NCI-H2171 treated with DMSO at 0.1 percent for 48 hours (cell line): ENCODE data around the gene NDUFA12.

Source experiments
- DNase-seq: peaks from one replicate; lab custom pipeline; 2025; lab: John Stamatoyannopoulos, UW

Gene NDUFA12

DNA sequence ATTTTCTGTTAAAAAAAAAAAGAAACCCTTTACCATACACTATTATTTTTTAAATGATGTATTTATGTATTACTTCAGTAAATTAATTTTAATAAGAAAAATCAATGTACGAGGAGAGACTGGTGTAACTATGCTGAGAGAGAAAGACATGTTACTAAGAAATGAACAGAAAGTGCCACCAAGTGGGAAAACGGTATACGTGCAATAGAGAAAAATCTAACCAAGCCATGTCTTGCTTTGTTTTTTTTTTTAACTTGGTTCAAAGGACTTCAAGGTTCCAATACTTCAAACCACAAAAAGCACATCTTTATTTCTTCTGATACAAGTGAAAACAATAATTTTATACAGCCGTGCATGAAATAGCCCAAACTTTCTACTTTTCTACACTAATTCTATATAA is 22.9 kb downstream of the NDUFA12 start:
- peak; percentile 51 for DNase-seq

DNA sequence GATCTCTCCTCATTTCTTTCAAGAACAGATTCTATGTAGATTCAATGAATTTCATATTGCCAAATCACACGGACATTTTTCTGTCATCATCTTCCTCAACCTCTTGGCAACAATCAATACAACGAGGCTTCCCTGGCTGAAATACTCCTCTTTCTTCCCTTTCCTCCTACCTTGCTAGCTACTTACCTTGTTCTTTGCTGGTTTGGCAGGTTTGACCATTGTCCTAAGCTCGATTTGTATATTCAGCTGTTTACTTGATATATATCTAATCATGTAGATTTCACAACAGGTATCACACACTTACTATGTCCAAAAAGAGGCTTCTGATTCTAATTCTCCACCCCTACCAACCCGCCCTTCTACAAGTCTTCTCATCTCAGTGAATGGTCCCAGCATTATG is 23.6 kb downstream of the NDUFA12 start:
- DNase-seq, result no peak

DNA sequence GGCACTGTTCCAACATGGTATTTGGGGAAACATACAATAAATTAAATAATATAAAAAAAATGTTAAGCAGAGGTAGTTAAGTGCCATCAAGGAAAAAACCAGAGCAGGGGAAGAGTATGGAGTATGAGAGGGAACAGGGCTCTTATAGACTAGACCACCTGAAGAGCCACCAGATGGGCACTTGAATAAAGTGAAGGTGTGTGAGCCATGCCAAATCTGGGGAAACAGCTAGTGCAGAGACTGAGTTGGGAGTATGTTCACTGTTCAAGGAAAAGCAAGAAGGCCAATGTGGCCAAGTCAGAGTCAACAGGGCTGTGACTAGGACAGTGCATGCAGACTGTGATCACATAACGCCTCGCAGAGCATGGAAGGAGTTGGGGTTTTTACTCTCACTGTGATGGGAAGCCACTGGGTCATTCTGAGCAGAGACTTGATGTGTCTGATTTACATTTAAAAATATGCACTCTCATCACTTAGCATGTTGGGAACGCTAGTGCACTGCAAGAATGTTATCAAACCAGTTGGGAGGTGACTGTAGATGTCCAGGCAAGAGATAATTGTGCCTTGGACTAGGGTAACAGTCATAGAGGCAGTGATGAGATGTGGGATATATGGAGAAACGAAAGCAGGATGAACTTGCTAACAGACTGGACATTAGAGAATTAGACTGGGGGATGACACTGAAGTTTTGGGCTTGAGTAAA is 25.6 kb downstream of the NDUFA12 start:
- DNase-seq, result peak; percentile 71

DNA sequence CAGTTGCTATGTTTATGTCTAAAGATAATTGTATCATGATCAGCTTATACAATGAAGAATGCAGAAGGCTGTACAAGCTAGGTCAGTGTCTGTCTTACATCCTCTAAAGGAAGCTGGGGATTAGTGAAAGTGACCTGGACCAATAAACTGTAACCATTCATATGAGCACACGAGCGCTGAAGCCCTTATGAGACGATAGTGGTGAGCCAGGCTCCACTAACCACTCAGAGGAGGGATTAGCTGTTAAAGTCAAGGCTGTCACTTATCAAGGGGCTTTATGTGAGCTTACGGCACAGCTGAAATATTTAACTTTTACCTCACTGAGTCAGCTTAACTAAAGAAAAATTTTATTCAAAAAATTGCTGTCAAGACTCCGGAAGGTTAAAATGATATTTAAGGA is 30.3 kb downstream of the NDUFA12 start:
- no peak for DNase-seq

DNA sequence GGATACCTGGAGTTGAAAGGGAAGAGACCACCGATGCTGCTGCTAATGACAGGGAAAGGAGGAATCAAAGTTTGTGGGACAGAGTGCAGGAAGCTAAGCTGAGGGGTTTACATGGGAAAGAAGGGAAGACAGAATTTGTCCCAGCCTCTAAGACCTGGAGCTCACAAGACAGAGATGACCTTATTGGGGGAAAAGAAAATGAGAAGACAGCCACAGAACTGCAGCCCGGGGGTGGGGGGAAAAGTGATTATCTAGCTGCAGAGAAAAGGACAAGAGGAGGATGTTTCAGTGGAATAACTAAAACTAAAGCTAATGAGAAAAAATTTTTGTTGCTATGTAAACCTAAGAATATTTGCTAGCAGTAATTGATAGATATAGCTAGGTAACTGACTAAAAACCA is 30.7 kb downstream of the NDUFA12 start:
- DNase-seq, result no peak

DNA sequence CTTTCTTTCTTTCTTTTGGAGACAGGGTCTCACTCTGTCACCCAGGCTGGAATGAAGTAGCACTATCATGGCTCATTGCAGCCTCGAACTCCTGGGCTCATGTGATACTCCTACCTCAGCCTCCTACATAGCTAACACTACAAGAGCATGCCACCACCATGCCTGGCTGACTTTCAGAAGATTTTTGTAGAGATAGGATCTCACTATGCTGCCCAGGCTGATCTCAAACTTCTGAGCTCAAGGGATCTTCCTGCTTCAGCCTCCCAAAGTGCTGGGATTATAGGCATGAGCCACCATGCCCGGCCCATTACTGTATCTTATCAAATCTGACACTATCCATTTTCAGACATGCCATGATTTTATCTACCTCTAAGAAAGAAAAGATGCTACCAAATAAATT is 31.6 kb downstream of the NDUFA12 start:
- no peak for DNase-seq

DNA sequence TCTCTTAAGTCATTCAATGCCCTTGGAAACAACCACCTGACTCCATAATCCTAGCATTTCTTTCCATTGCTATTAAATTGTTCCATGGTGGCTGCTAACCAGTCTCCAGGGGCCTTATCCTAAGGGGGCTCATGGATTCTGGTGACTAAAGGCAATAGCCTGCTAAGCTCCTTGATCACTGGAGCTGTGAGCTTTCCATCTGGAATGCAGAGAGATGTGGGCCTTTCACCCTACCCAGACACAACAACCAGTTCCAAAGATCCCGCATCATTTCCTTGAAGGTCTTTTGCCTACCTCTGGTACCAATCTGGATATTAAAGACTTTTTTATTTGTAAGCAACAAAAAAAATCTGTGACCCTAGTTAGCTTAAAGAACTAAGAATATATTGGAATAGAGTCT is 32.9 kb downstream of the NDUFA12 start:
- DNase-seq, result no peak

DNA sequence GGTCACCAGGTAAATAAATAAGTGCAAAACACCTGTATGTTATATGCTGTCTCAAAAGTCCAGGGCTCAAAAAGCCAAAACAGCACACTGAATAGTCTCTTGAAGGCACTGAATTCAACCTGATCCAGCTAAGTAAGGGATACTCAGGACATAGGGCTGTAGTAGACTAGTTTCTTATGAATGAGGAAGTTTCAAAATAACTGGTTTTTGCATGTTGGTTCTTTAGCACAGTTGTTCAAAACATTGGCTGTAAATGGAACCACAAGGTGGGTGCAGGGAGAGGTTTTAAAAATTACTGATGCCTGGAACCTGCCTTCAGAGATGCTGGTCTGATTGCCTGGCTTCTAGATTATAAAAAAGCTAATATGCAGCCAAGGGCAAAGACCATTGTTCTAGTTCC is 34.1 kb downstream of the NDUFA12 start:
- DNase-seq, result no peak

DNA sequence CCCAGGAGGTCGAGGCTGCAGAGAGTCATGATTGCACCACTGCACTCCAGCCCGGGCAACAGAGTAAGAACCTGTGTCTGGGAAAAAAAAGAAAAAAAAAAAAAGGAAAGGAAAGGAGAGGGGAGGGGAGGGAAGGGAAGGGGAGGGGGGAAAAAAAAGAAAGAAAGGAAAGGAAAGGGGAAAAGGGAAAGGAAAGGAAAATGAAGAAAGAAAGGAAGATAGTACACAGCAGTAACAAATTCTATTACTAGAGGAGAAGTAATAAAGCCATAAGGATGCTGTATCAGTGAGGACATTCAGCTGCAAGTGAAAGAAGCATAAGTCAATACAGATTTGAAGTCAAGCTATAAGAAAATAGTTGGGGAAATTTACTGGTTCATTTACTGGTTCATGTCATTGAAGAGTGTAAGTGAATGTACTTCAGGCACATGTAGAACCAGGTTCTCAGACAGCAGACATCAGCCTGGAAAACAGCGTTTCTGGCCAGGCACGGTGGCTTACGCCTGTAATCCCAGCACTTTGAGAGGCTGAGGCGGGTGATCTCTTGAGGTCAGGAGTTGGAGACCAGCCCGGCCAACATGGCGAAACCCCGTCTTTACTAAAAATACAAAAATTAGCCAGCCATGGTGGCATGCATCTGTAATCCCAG is 37.4 kb downstream of the NDUFA12 start:
- no peak for DNase-seq

DNA sequence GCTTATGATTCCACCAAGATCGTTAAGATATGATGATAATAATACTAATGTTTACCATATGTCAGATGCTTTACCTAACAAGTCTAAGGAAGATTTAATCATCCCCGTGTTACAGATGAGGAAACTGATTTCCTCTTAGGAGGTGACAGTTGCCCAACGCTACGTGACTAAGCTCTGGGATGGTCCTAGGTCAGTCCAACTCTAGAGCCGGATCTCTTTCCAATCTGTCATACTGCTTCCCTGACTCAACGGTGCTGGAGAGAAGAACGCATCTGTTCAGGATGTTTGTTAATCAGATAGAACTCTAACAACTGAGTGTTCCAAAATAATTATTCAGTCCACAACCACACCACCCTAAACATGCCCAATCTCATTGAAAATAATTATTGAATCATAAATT is 39.8 kb downstream of the NDUFA12 start:
- DNase-seq, result no peak

DNA sequence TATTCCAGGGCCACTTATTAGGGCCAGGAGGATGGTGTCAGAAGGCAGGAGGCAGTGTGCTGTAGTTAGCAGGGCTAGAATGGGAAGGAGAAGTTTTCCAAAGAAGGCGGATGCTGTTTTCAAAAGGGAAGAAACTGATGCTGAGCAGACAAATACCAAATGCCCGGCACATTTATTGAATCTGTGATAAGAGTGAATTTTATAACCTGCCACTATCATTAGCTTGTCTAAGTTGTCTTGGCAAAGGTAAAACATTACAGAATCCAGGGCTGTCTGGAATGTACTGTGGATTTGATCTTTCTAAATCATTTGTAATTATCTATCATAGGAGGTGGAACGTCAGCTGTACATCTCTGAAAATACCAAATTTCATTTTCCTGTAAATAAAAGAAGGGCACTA is 40.8 kb downstream of the NDUFA12 start:
- DNase-seq, result no peak

DNA sequence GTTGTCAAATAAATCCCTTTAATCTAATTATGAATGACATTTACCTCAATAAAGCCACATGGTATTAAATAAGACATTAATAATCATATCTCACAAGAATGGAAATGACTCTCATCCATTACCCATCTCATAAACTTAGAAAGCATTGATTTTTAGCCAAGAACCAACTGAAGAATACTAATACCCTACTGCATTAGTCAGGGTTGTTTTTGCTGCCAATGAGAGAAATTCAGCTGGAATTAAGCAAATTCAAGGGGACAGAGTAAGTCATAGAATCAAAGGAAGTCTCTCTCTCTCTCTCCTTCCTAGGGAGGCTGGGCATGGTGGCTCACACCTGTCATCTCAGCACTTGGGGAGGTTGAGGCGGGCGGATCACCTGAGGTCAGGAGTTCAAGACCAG is 41.6 kb downstream of the NDUFA12 start:
- no peak for DNase-seq

DNA sequence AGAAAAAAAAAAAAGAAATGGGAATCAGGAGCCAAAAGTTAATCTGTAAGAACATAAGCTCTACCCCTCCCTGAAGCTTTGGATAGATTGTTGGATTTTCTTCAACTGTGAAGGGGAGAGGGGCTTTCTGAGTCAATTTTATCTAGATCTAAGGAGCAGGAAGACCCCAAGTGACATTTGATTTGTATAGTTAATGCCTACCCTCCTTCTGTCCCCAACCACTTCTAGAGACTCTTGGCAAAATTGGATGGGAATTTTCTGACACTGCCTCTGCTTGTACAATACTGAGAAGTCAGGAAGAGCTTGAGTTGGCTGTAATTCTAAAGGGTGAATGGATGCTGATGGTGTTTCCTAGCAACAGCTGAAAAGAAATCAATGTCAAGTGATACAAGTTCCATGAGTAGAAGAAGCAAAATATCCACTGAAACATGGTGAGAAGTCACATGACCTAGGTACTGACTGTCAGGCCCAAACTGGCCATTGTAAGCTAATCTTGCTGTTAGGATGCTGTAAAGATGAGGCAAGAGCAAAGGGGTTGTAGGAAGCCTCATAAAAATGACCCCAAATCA is 42.2 kb downstream of the NDUFA12 start:
- no peak for DNase-seq

DNA sequence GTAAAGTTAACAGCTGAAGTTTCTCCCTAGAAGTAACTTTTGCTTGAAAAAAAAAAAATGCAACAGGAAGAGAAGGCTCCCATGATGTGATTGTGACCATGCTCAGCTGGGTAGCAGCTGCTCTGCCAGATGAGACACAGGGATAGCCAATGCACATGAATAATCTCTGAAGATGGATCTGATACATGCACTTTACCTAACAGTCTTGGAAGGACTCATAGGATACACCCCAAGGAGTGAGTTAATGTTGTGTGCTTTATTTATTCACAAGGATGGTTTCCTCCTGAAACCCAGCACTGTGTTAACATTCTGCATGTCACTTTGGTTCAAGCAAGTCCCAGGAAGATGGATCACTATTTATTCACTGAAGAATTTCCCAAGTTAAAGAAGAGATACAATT is 46.5 kb downstream of the NDUFA12 start:
- DNase-seq, result no peak

DNA sequence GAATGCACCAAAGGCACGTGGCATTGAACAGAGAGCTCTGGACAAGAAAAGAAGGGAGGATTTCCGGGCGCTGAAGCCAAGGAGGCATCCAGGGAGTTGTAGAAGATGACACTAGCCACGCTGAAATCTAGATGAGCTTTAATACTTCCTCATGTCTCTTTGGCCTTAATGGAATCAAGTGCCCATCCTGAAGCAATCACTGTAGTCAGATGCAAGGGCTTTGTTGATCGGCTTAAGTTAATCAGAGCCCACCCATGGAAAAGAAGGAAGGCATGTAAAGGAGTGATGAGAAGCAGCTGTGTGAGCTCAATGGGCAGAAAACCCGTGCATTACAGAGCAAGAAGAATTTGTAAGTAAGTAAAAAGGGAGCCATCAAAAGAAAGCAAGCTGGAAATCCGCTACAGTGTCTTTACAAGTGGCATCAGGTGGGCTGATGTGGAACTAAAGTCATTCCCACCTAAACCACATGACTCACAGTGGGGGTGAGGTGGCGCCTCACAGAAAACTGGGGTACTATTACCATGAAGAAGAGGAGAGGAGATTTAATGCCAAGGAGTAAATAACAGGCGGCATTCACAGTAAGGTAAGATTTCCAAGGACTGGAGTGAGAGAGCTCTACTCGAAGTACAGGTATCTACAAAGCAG is 48.4 kb downstream of the NDUFA12 start:
- DNase-seq, result no peak

DNA sequence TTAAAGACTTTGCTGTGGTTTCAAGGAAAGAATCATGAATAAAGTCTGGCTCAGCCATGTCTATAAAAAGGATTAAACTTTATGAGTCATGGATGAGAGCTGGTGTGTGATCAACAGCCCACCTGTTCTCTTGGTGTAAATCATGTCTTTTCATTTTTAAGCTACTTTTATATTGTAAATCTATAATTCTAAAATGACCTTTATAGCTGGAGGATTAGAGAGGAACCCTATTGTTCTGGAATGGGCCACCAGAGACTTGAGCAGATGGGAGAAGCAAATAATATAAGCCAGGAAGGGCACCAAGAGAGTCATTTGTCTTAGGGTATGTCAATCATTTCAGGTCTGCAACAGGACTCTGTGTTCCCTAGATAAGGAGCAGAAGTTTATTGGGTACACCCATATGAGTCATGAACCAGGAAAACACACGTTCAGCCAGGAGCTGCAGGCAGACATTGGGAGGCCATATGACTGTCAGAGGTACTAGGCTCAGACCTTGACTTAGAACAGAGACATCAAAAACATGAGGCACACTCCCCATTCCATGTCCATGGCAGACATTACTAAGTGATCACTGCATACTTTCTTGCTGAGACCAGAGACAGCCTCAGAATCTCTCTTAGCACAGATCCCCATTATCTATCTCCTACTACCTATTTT is 49.3 kb downstream of the NDUFA12 start:
- peak; percentile 10 for DNase-seq

DNA sequence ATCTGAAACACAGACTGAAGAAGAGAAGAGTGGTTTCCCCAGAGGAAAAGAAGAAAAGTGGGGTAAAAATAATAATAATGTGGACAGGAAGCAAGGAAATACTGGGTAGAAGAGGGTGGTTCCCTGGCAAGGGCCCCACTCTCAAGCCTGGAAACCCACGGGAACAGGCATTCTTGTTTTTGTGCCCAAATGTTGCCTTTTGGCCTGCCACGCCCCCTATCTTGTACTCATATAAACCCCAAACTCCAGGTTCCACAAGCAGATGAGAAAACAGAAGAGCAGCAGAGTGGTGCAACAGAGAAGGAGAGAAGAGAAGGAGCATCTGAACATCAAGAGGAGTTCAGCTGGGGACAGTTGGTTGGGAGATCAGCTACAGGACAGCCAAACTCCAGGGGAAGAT is 51.2 kb downstream of the NDUFA12 start:
- DNase-seq, result no peak

DNA sequence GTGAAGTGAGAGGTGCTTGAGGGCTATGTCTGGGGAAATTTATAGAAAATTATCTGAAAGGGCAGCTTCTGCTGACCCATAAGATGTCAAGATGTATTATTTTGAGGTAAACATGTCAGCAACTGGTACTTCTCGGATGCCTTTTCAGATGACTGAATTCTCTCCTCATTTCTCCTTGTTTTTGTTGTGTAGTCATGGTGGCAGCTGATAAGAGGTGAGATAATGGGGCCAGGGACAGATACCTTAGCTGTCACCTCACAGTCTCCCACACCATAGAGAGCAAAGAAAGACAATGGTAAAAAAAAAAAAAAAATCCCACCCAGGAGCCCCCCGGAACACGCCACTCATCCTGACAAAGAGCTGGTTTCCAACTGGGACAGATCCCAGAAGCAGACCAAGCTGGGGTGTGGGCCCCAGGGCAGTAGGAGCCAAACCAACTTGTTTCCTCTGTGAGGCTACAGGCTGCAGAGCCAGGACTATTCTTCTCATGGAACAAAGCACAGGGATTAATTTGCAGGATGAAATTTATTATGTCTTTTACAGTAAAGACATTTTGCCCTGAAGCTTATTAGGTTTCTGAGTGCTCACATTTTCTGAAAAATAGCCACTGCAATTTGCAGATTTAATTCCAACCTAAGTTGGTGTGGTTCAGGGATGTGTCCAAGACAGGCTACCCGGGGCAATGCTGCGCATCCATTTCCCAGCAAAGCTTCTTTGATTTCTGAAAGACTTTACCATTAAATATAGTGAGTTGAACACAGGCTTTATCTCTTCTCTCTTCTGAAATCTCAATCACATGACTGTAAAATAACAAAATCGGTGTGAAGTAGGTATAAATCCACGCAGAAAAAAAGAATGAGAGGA is 52.2 kb downstream of the NDUFA12 start:
- DNase-seq, result no peak

DNA sequence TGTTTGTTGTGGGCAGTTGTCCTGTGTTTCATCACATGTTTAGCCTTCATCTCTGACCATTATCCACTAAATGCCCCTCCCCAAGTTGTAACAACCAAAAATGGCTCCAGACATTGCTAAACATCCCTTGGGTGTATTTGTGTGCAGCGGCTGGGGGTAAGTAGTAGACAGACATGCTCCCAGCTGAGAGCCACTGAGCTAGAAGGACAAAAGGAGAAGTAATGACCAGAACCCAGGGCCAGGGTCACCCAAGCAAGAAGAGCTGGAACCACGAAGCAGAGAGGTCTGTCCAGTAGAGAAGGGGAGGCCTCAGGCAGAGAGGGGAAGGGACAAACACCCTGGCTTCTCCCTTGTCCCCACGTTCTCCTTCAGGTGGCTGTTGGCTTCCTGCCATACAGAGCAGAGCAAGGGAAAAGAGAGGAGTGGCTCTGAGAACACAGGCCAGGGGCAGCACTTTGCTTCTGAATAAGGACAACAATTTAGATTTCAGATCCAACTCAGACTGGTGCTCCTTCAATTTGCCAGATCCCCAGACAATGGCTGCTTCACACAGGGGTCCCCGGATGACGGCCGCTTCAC is 55.2 kb downstream of the NDUFA12 start:
- DNase-seq, result no peak

DNA sequence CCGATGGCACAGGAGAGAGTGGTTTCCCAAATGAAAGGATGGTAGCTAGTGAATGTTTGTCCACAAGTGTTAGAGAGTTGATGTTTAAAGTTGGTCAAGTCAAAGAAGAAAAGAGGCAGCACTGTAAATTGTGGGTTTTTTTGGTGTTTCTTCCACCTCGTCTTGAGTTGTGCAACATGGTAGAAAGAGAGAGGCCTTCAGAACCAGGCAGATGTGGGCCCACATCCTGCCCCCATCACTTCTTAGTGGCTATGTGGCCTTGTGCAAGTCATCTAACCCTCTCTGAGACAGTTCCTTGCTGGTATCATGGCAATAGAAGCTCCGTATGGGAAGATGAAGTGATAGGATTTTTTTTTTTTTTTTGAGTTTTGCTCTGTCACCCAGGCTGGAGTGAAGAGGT is 60.8 kb downstream of the NDUFA12 start:
- no peak for DNase-seq

DNA sequence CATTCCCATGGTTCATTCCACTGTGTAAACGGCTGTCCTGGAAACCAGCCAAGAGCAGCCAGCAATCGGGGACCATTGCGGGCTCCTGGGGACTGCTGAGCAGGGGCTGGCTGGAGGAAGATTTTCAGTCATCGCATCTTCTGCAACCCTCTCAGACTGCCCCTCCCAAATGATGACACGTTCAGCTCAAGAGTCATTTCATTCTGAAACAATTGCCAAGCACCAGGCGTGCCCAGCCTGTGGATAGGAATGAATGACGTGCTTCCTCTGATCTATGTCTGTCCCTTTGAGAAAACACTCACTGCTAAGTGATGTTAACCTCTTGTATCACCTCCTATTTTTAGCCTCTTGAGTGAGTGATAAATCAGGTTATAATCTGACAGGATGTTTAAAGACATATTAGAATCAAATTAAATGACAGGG is 62.0 kb downstream of the NDUFA12 start:
- DNase-seq, result peak; percentile 5
